Sigmoid colon (tissue), 7 donors: ENCODE results near the gene ARHGAP22. TPM values are rescaled to one million over a fixed set of nuclear protein-coding genes. Genes with fewer than 3 reads are reported as not detected.
A peak's percentile ranks its signal among the peaks of the same experiment; 100 is the strongest.

Source experiments
- DNase-seq: peaks from one replicate; pipeline ENCODE4 v3.0.0-alpha.2; 2019
- H3K27ac ChIP-seq, 4 donors: fragments of 200-600 bp; sonication (generic); one replicate each; pipeline ENCODE4 v1.5.1; 2016 to 2019; ENCODE audit warnings: mild to moderate bottlenecking in 1 of 4
- H3K27me3 ChIP-seq, 3 donors: fragments of 200-600 bp; sonication (generic); one replicate each; pipeline ENCODE4 v1.5.1; 2019; ENCODE audit warnings: mild to moderate bottlenecking in 1 of 3
- H3K36me3 ChIP-seq, 4 donors: fragments of 200-600 bp; sonication (generic); one replicate each; pipeline ENCODE4 v1.5.1; 2016 to 2019
- H3K4me1 ChIP-seq, 4 donors: fragments of 200-600 bp; sonication (generic); one replicate each; pipeline ENCODE4 v1.5.1; 2017 to 2019
- H3K4me3 ChIP-seq, 4 donors: fragments of 200-600 bp; sonication (generic); one replicate each; pipeline ENCODE4 v1.5.1; 2017 to 2019; ENCODE audit warnings: mild to moderate bottlenecking in 2 of 4, moderate library complexity in 1 of 4
- H3K9me3 ChIP-seq, 4 donors: fragments of 200-600 bp in 3 of 4; sonication (generic) in 3 of 4; one replicate each; pipeline versions ENCODE4 v1.5.1 to v1.6.1; 2013 to 2019
- EP300 ChIP-seq, 4 donors: sonication (generic); formaldehyde crosslinking; IDR thresholded peaks; one replicate each; pipeline ENCODE4 v1.6.1; 2017; ENCODE audit warnings: antibody characterized with exemption in 4 of 4
- POLR2A ChIP-seq, 2 donors: fragments of 450-650 bp; IDR thresholded peaks; one replicate each; pipeline ENCODE4 v1.6.1; 2016; ENCODE audit warnings: antibody characterized with exemption in 2 of 2, mild to moderate bottlenecking in 2 of 2, moderate library complexity in 2 of 2
- POLR2AphosphoS5 ChIP-seq, 4 donors: sonication (generic); formaldehyde crosslinking; IDR thresholded peaks; one replicate each; pipeline ENCODE4 v1.6.1; 2017; ENCODE audit warnings: antibody characterized with exemption in 4 of 4
- WGBS, 2 donors: extraction: QIAGEN DNeasy Blood & Tissue Kit; methylation state at CpG; one replicate each; pipeline ENCODE4 v1.1.7; 2013; 5-methylcytosine and 5-hydroxymethylcytosine counted together
- intact Hi-C: fragments of 100-400 bp; cut with DNase I; formaldehyde crosslinking; loops from one replicate; pipeline ENCODE4 v1.15.1; 2023
- polyA plus RNA-seq, 3 donors: library from polyadenylated mRNA; stranded (reverse); fragments of 200-250 nt; gene quantifications; one replicate each; pipeline ENCODE4 v1.2.3, GENCODE V29; 2013
- total RNA-seq, 4 donors: library from RNA; depleted of rRNA; stranded (reverse); fragments of >200 nt; gene quantifications; one replicate each; pipeline ENCODE4 v1.1.0, GENCODE V29; 2016
- TF ChIP-seq, protein P1 (sequence below), 4 experiments: fragments of 450-650 bp in 3 of 4; fragments of 200-600 bp in 1 of 4; IDR thresholded peaks; one replicate each; pipeline ENCODE4 v1.5.1; 2016 to 2019; ENCODE audit warnings: antibody characterized with exemption in 4 of 4, mild to moderate bottlenecking in 3 of 4, moderate library complexity in 2 of 4
- donor health status: healthy with polysubstance abuse.
- donor health status: Bipolar disorder and iron deficiency.
- donor health status: healthy.

Gene ARHGAP22
- total and polyA plus RNA-seq, 7 donors, result 1.2 to 6.4 (median 3.1) TPM

DNA sequence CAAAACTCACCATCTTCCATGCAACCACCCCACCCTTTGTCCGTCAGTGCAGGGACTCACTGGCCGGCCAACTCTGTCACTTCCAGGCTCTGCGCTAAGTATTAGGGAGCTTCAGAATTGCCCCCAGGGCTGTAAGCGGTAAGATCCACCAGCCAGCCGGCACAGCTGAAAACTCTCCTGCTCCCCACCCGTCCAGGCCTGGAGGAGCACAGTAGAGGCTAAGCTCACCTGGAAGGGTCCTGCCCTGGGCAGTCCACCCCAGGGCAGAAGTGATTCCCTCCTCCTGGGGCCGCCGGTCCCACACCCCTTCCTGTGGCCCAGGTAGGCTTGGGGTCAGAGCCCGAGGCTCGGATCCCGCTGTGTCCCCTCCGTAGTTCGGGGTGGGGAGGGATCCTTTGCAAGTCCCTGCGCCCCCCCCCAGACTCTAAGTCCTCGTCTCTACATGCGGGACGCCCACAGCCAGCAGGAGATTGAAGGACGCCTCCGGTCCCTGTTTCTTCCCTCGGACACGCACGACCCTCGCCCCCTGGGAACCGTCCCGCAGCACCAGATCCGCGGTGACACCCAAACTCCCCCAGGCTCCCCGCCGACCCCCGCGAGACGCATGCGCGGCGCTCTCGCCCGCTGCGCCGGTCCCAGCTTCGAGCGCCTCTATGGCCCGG is 138.9 kb downstream of the ARHGAP22 start:
- 47 to 72% methylated on average over 42 of the region's 42 CpGs for WGBS, 2 donors
- no peaks in the 10 kb centered on the region for H3K36me3 ChIP-seq
- peak overlapping the region in 1 of 4 donors; percentile 52 for H3K27ac ChIP-seq
- H3K4me3 ChIP-seq, result peak overlapping the region in 2 of 4 donors; percentile 28 to 34
- H3K27me3 ChIP-seq, result peaks cover 0 to 7% (median 4%) of the 10 kb centered on the region in 3 donors
- no peak for DNase-seq
- H3K9me3 ChIP-seq, result no peaks in the 10 kb centered on the region
- peaks cover 0 to 42% (median 35%) of the 10 kb centered on the region in 4 donors for H3K4me1 ChIP-seq
- TF ChIP-seq POLR2AphosphoS5 (IDR thresholded peaks at IDR 0.05) (no peak), POLR2A (IDR thresholded peaks at IDR 0.05) (no peak), EP300 (IDR thresholded peaks at IDR 0.05) (no peak)
- TF ChIP-seq, protein P1, sequence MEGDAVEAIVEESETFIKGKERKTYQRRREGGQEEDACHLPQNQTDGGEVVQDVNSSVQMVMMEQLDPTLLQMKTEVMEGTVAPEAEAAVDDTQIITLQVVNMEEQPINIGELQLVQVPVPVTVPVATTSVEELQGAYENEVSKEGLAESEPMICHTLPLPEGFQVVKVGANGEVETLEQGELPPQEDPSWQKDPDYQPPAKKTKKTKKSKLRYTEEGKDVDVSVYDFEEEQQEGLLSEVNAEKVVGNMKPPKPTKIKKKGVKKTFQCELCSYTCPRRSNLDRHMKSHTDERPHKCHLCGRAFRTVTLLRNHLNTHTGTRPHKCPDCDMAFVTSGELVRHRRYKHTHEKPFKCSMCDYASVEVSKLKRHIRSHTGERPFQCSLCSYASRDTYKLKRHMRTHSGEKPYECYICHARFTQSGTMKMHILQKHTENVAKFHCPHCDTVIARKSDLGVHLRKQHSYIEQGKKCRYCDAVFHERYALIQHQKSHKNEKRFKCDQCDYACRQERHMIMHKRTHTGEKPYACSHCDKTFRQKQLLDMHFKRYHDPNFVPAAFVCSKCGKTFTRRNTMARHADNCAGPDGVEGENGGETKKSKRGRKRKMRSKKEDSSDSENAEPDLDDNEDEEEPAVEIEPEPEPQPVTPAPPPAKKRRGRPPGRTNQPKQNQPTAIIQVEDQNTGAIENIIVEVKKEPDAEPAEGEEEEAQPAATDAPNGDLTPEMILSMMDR (IDR thresholded peaks at IDR 0.05), result no peak
- intact Hi-C loops, result no loop called here

DNA sequence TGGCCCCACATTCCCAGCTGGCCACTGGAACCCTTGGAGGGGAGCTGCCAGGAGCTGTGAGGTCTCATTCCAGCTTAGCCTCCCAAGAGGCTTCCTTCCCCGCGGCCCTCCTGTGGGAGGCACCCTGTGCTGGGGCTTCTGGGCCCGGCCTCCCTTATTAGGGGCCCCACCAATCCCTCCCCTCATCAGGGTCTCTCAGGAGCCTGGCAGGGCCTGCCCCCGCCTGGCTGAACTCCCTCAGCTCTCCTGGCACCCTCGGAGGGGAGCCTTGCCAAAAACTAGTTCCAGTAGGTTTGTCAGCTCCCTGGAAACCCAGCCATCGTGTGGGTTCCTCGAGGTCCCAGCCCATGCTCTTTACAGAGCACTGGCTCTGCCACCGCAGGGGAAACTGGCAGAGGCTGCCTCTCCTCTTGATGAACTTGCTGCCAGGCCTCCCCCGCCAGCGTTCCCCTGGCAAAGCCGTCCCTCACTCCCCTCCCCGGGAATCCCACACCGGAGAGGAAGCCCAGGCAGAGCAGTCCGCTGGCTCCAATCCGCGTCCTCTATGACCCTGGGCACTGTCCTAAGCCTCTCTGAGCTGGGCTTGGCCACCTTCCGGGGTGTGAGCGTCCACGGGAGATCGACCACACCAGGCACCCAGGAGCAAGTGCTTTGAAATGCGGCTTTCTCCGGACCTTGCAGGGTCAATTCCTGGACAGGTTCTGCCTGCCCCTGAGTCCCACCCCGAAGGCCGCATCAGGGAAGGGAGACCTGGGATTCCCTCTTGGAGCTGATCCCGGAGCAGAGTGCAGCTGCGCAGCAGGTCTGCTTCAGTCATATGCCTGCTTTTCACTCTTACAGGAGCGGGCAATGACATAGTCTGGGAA is 139.8 kb downstream of the ARHGAP22 start:
- TF ChIP-seq, protein P1 (IDR thresholded peaks at IDR 0.05), result no peak
- TF ChIP-seq POLR2A (IDR thresholded peaks at IDR 0.05), result no peak
- no peak for TF ChIP-seq POLR2AphosphoS5 (IDR thresholded peaks at IDR 0.05)
- Histone ChIP-seq H3K36me3 (no peaks in the 10 kb centered on the region), H3K9me3 (no peaks in the 10 kb centered on the region), H3K4me1 (peaks cover 0 to 37% (median 32%) of the 10 kb centered on the region in 4 donors), H3K27me3 (peaks cover 0 to 7% (median 4%) of the 10 kb centered on the region in 3 donors), H3K27ac (peak overlapping the region in 2 of 4 donors; percentile 31 to 52), H3K4me3 (peak overlapping the region in 1 of 4 donors; percentile 13)
- intact Hi-C loops, result no loop called here
- DNase-seq, result no peak
- 77 to 80% methylated on average over 27 of the region's 27 CpGs for WGBS, 2 donors

DNA sequence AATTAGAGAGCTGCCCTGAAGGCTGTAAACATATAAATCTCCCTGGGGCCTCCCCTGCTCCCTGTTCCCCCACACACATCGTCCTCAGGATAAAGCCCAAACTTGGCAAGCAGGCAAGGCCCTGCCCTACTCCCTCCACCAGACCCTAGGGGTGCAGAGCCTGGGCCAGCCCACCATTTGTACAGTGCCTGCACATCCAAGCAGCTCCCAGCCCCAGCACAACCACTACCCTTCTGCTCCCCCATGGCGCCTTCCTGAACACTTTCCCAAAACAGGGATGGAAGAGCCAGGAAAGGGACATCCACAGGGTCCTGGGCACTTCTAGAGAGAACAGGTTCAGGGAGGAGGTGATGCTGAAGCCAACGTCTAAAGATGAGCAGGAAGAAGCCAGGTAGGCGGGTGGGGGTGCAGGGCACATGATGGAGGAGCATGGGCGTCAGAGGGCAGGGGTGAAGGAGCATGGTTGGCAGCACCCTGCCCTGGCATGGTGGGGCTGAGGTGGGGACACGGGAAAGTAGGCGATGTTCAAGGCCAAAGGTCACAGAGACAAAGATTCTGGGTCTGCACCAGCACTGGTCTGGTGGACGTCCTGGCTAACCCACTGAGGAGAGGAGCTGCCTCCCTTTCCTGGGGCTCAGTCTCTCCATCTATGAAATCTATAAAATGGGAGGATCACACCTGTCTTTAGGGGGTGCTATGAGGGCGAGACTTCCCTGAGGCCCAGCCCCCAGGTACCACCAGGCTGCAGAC is 140.6 kb downstream of the ARHGAP22 start:
- DNase-seq, result no peak
- H3K9me3 ChIP-seq, result no peaks in the 10 kb centered on the region
- WGBS, 2 donors, result 67 to 79% methylated on average over 9 of the region's 9 CpGs
- peaks cover 0 to 37% (median 31%) of the 10 kb centered on the region in 4 donors for H3K4me1 ChIP-seq
- TF ChIP-seq POLR2AphosphoS5 (IDR thresholded peaks at IDR 0.05) (no peak), EP300 (IDR thresholded peaks at IDR 0.05) (no peak), POLR2A (IDR thresholded peaks at IDR 0.05) (no peak)
- TF ChIP-seq, protein P1 (IDR thresholded peaks at IDR 0.05), result no peak
- H3K4me3 ChIP-seq, result no peak overlapping the region
- intact Hi-C loops, result no loop called here
- peak overlapping the region in 1 of 4 donors; percentile 20 for H3K27ac ChIP-seq
- H3K36me3 ChIP-seq, result no peaks in the 10 kb centered on the region
- H3K27me3 ChIP-seq, result peaks cover 0 to 7% (median 4%) of the 10 kb centered on the region in 3 donors

DNA sequence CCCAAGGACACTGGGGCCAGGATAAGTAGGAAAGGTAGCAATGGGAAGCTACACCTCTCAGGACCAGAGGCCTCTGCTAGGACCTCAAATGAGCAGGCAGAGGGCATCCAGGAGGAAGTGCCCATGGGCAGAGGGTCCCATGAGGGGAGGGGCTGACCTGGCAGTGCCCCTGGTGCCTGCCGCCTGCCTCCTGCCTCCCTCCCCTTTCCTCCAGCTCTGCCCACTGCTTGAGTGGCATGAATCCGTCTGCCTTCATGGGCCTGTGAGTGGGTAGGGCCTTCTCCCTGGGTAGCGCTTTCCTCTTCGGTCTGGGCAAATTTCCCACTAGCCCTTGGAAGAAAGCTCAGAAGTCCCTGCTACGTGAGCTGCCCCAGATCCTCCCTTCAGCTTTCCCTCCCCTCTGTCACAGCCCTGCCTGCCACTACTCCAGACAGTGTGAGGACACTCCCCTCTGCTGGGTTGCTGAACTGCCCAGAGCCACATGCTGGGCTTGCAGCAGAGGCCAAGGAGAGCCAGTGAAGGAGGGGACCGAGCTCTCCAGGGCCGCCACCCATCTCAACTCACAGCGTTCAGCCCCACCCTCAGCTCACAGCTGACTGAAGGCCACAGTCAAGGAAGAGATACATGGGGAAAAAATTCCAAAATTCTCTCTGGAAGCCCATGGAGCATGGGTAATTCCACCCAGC is 141.4 kb downstream of the ARHGAP22 start:
- Histone ChIP-seq H3K4me1 (peaks cover 0 to 37% (median 31%) of the 10 kb centered on the region in 4 donors), H3K9me3 (no peaks in the 10 kb centered on the region), H3K4me3 (no peak overlapping the region), H3K27me3 (peaks cover 0 to 7% (median 4%) of the 10 kb centered on the region in 3 donors), H3K36me3 (no peaks in the 10 kb centered on the region), H3K27ac (peak overlapping the region in 1 of 4 donors; percentile 20)
- no peak for TF ChIP-seq POLR2AphosphoS5 (IDR thresholded peaks at IDR 0.05)
- no peak for TF ChIP-seq EP300 (IDR thresholded peaks at IDR 0.05)
- TF ChIP-seq, protein P1 (IDR thresholded peaks at IDR 0.05), result no peak
- TF ChIP-seq POLR2A (IDR thresholded peaks at IDR 0.05), result no peak
- WGBS, 2 donors, result 62 to 72% methylated on average over 8 of the region's 8 CpGs
- no peak for DNase-seq
- intact Hi-C loops, result no loop called here
